Colonic mucosa (tissue), 4 donors: ENCODE data around the gene FAM149B1. TPM values are rescaled to one million over a fixed set of nuclear protein-coding genes. Genes with fewer than 3 reads are reported as not detected.

Experiments
- DNase-seq: peaks from one replicate; pipeline ENCODE4 v3.0.0-alpha.2; 2020
- H3K27ac ChIP-seq: fragments of 200-600 bp; one replicate; pipeline ENCODE4 v1.8.0; 2021
- H3K27me3 ChIP-seq: fragments of 200-600 bp; one replicate; pipeline ENCODE4 v1.8.0; 2021
- H3K36me3 ChIP-seq: fragments of 200-600 bp; one replicate; pipeline ENCODE4 v1.8.0; 2021
- H3K4me1 ChIP-seq: fragments of 200-600 bp; one replicate; pipeline ENCODE4 v1.8.0; 2021; ENCODE audit warnings: mild to moderate bottlenecking
- H3K4me3 ChIP-seq: fragments of 200-600 bp; one replicate; pipeline ENCODE4 v1.8.0; 2021
- H3K9ac ChIP-seq, 2 donors: one replicate each; pipeline ENCODE4 v1.7.0; 2013; ENCODE audit warnings: control low read depth in 2 of 2, low read depth in 2 of 2, low read length in 2 of 2
- H3K9me3 ChIP-seq: fragments of 200-600 bp; one replicate; pipeline ENCODE4 v1.8.0; 2021
- CTCF ChIP-seq: fragments of 200-600 bp; IDR thresholded peaks from one replicate; pipeline ENCODE4 v1.8.0; 2022; ENCODE audit warnings: antibody characterized with exemption, mild to moderate bottlenecking
- intact Hi-C: fragments of 100-400 bp; cut with DNase I; formaldehyde crosslinking; loops from one replicate; pipeline ENCODE4 v1.14.1; 2022
- total RNA-seq, 2 donors: library from RNA; stranded (reverse); fragmentation: NEBNext Ultra II Directional in 1 of 2; extraction: Animal tissue kit (Norgen Biotek cat#: 25700) in 1 of 2; gene quantifications; one replicate each; pipeline ENCODE4 v1.2.1, GENCODE V29; 2021
- donor health status: healthy.
- donor health status: DM: no; HTN: no; CAD: no.
- donor health status: DM: no; HTN: no; CAD: no.

The FAM149B1 gene
- total RNA-seq, 2 donors from 2014 or later: 14.0 to 16.4 TPM

GRCh38 chr10:73210395-73211105 lies 42.6 kb downstream of the FAM149B1 start:
- Histone ChIP-seq H3K4me1 (no peaks in the 10 kb centered on the region), H3K36me3 (no peaks in the 10 kb centered on the region), H3K9me3 (no peaks in the 10 kb centered on the region), H3K27ac (no peak overlapping the region), H3K9ac (no peak overlapping the region), H3K27me3 (no peaks in the 10 kb centered on the region), H3K4me3 (no peak overlapping the region)
- no peak for DNase-seq
- intact Hi-C loops: no loop called here
- TF ChIP-seq CTCF: no peak

GRCh38 chr10:73211106-73211811 lies 43.3 kb downstream of the FAM149B1 start:
- Histone ChIP-seq H3K9me3 (no peaks in the 10 kb centered on the region), H3K27me3 (no peaks in the 10 kb centered on the region), H3K27ac (no peak overlapping the region), H3K4me1 (no peaks in the 10 kb centered on the region), H3K36me3 (no peaks in the 10 kb centered on the region), H3K9ac (no peak overlapping the region), H3K4me3 (no peak overlapping the region)
- TF ChIP-seq CTCF: no peak
- DNase-seq: no peak
- intact Hi-C loops: no loop called here

- intact Hi-C loops: no loop called here
- Histone ChIP-seq H3K9me3 (no peaks in the 10 kb centered on the region), H3K36me3 (no peaks in the 10 kb centered on the region), H3K27ac (no peak overlapping the region), H3K4me1 (no peaks in the 10 kb centered on the region), H3K4me3 (no peak overlapping the region), H3K9ac (no peak overlapping the region), H3K27me3 (no peaks in the 10 kb centered on the region)
- TF ChIP-seq CTCF: no peak
- DNase-seq: no peak
These were observed 47.8 kb downstream of the FAM149B1 start for GRCh38 chr10:73215749-73216148.

- Histone ChIP-seq H3K4me3 (no peak overlapping the region), H3K27ac (no peak overlapping the region), H3K9me3 (no peaks in the 10 kb centered on the region), H3K9ac (no peak overlapping the region), H3K36me3 (no peaks in the 10 kb centered on the region), H3K4me1 (no peaks in the 10 kb centered on the region), H3K27me3 (no peaks in the 10 kb centered on the region)
- no peak for DNase-seq
- intact Hi-C loops: no loop called here
- TF ChIP-seq CTCF: no peak
These were observed 49.7 kb downstream of the FAM149B1 start for GRCh38 chr10:73217628-73218027.

GRCh38 chr10:73218431-73219191 lies 50.7 kb downstream of the FAM149B1 start:
- H3K9me3 ChIP-seq: no peaks in the 10 kb centered on the region
- DNase-seq: no peak
- H3K9ac ChIP-seq: no peak overlapping the region
- no peak overlapping the region for H3K27ac ChIP-seq
- H3K36me3 ChIP-seq: no peaks in the 10 kb centered on the region
- no peak for TF ChIP-seq CTCF
- no peaks in the 10 kb centered on the region for H3K27me3 ChIP-seq
- intact Hi-C loops: no loop called here
- no peaks in the 10 kb centered on the region for H3K4me1 ChIP-seq
- H3K4me3 ChIP-seq: no peak overlapping the region
